Keratinocyte (primary cell): ENCODE measurements around the gene FAF1. TPM values are rescaled to one million over a fixed set of nuclear protein-coding genes. Genes with fewer than 3 reads are reported as not detected.

Experiments used
- DNase-seq: peaks from one replicate; pipeline ENCODE4 v3.0.0-alpha.2; 2011; ENCODE audit warnings: low read depth, missing footprints, low spot score
- FAIRE-seq: peaks from 2 replicates; lab custom pipeline; 2011; peaks lifted over from hg19 to GRCh38; lab: Jason Lieb, UNC
- H2AFZ ChIP-seq: 2 replicates; pipeline ENCODE4 v1.6.0; 2012; ENCODE audit warnings: low read length, control low read depth, inconsistent platforms; ENCODE audit not compliant: control insufficient read depth
- H3K27ac ChIP-seq: 2 replicates; pipeline ENCODE4 v1.5.1; 2011; ENCODE audit warnings: low read length; ENCODE audit not compliant: control insufficient read depth, insufficient read depth
- H3K27me3 ChIP-seq: 3 replicates; pipeline ENCODE4 v1.6.0; 2011; ENCODE audit warnings: low read length; ENCODE audit not compliant: control insufficient read depth, insufficient read depth; ENCODE audit errors: extremely low read depth
- H3K36me3 ChIP-seq, 2 experiments: 2 replicates in 1 of 2; 3 replicates in 1 of 2; pipeline ENCODE4 v1.5.1; 2011; ENCODE audit warnings: low read length in 2 of 2, mild to moderate bottlenecking in 1 of 2; ENCODE audit not compliant: control insufficient read depth in 2 of 2, insufficient read depth in 2 of 2; ENCODE audit errors: extremely low read depth in 1 of 2
- H3K4me1 ChIP-seq: 3 replicates; pipeline ENCODE4 v1.5.1; 2011; ENCODE audit warnings: low read length; ENCODE audit not compliant: control insufficient read depth, insufficient read depth; ENCODE audit errors: extremely low read depth
- H3K4me2 ChIP-seq: 3 replicates; pipeline ENCODE4 v1.6.0; 2011; ENCODE audit warnings: low read depth, low read length; ENCODE audit not compliant: control insufficient read depth, insufficient read depth; ENCODE audit errors: extremely low read depth
- H3K4me3 ChIP-seq, 3 experiments: fragments of 200-600 bp in 1 of 3; sonication (generic) in 1 of 3; 2 replicates in 2 of 3; 3 replicates in 1 of 3; pipeline ENCODE4 v1.5.1; 2011 to 2016; ENCODE audit warnings: low read length in 3 of 3, mild to moderate bottlenecking in 3 of 3, control low read depth in 2 of 3, inconsistent platforms in 1 of 3, low read depth in 1 of 3, mixed read lengths in 1 of 3, mixed run types in 1 of 3, moderate library complexity in 1 of 3; ENCODE audit not compliant: control insufficient read depth in 2 of 3, insufficient read depth in 2 of 3; ENCODE audit errors: extremely low read depth in 1 of 3
- H3K79me2 ChIP-seq: 2 replicates; pipeline ENCODE4 v1.6.0; 2012; ENCODE audit warnings: low read length; ENCODE audit not compliant: control insufficient read depth, insufficient read depth
- H3K9ac ChIP-seq: 3 replicates; pipeline ENCODE4 v1.6.0; 2011; ENCODE audit warnings: low read length; ENCODE audit not compliant: control insufficient read depth, insufficient read depth; ENCODE audit errors: extremely low read depth
- H3K9me1 ChIP-seq: 3 replicates; pipeline ENCODE4 v1.6.0; 2011; ENCODE audit warnings: low read length; ENCODE audit not compliant: control insufficient read depth, insufficient read depth; ENCODE audit errors: extremely low read depth
- H3K9me3 ChIP-seq: 2 replicates; pipeline ENCODE4 v1.5.1; 2012; ENCODE audit warnings: low read depth, low read length; ENCODE audit not compliant: control insufficient read depth
- H4K20me1 ChIP-seq: 3 replicates; pipeline ENCODE4 v1.6.0; 2011; ENCODE audit warnings: low read length; ENCODE audit not compliant: control insufficient read depth, insufficient read depth; ENCODE audit errors: extremely low read depth
- EZH2 ChIP-seq: IDR thresholded peaks from one replicate; pipeline ENCODE4 v1.6.1; 2012; ENCODE audit warnings: inconsistent platforms, mild to moderate bottlenecking, low read length, moderate library complexity
- dilution Hi-C: fragments of 300-500 bp; cut with MboI; formaldehyde crosslinking; loops from one replicate; pipeline ENCODE4 v1.7.0; 2020; ENCODE audit warnings: low sequenced_read_pairs; ENCODE audit not compliant: extremely low pct_ligation_motif_present
- polyA plus RNA-seq, 5 experiments: library from polyadenylated mRNA; depleted of rRNA in 3 of 5; stranded (reverse) in 3 of 5; stranded (forward) in 1 of 5; unstranded in 1 of 5; fragments of >200 nt; gene quantifications; 1 replicate in 1 of 5; 2 replicates in 3 of 5; 3 replicates in 1 of 5; pipeline versions ENCODE4 v1.2.1 to v1.2.3, GENCODE V29; 2011 to 2012; ENCODE audit warnings: missing spikeins in 2 of 5, low read depth in 1 of 5, low replicate concordance in 1 of 5
- TF ChIP-seq, protein P1 (sequence below), 3 experiments: IDR thresholded peaks in 1 of 3; conservative IDR thresholded peaks in 1 of 3; optimal IDR thresholded peaks in 1 of 3; 2 replicates in 2 of 3; 3 replicates in 1 of 3; pipeline versions ENCODE3 to v1.5.1; 2011; ENCODE audit warnings: low read length in 3 of 3, mild to moderate bottlenecking in 3 of 3, moderate library complexity in 2 of 3, control low read depth in 1 of 3, inconsistent platforms in 1 of 3; ENCODE audit not compliant: insufficient read depth in 2 of 3; ENCODE audit errors: extremely low read depth in 1 of 3

Gene FAF1
- polyA plus RNA-seq, 1 donor (not counting 4 experiments of a cell fraction or from before 2014, with no cell fraction given) = 33.1 TPM

DNA sequence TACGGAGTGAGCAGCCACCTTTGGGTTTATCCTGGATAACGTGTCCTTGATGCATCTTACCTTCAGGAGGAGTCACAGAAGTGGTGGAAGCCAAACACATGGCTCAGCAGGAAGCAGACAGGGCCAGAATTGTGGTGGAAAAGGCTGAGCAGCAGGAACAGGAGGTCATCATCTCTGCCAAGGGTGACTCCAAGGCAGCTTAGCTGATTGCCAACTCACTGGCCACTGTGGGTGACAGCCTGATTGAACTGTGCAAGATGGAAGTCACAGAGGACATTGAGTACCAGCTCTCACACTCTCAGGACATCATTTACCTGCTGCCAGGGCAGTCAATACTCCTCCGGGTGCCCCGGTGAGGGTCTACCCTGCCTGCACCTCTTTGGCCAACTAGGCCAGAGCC, 179.3 kb downstream of the FAF1 start:
- dilution Hi-C loops = no loop called here
- FAIRE-seq = no peak

GRCh38 chr1:50779801-50780200, 180.3 kb downstream of the FAF1 start:
- TF ChIP-seq EZH2 = no peak
- TF ChIP-seq, protein P1, sequence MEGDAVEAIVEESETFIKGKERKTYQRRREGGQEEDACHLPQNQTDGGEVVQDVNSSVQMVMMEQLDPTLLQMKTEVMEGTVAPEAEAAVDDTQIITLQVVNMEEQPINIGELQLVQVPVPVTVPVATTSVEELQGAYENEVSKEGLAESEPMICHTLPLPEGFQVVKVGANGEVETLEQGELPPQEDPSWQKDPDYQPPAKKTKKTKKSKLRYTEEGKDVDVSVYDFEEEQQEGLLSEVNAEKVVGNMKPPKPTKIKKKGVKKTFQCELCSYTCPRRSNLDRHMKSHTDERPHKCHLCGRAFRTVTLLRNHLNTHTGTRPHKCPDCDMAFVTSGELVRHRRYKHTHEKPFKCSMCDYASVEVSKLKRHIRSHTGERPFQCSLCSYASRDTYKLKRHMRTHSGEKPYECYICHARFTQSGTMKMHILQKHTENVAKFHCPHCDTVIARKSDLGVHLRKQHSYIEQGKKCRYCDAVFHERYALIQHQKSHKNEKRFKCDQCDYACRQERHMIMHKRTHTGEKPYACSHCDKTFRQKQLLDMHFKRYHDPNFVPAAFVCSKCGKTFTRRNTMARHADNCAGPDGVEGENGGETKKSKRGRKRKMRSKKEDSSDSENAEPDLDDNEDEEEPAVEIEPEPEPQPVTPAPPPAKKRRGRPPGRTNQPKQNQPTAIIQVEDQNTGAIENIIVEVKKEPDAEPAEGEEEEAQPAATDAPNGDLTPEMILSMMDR (optimal IDR thresholded peaks at IDR 0.05 in 1 of 3, IDR thresholded peaks at IDR 0.05 in 1 of 3, conservative IDR thresholded peaks at IDR 0.05 in 1 of 3; ENCODE audit: extremely low read depth in 1 of 3, insufficient read depth in 2 of 3, low read length in 3 of 3) = no peak
- Histone ChIP-seq H4K20me1 (no peaks in the 10 kb centered on the region), H3K4me1 (no peaks in the 10 kb centered on the region), H3K9ac (no peak overlapping the region), H3K27ac (no peak overlapping the region), H3K4me2 (no peak overlapping the region), H3K79me2 (peaks cover 4% of the 10 kb centered on the region), H2AFZ (no peak overlapping the region), H3K27me3 (no peaks in the 10 kb centered on the region), H3K9me1 (no peaks in the 10 kb centered on the region), H3K9me3 (no peaks in the 10 kb centered on the region), H3K4me3 (no peak overlapping the region), H3K36me3 (peaks cover 2 to 11% of the 10 kb centered on the region in 2 experiments)
- DNase-seq (no peak), FAIRE-seq (no peak)
- dilution Hi-C loops = no loop called here

More for the DNA sequence above, 179.3 kb downstream of the FAF1 start:
- Histone ChIP-seq H3K9me1 (no peaks in the 10 kb centered on the region), H3K9me3 (no peaks in the 10 kb centered on the region), H3K9ac (no peak overlapping the region), H3K36me3 (peaks cover 2 to 11% of the 10 kb centered on the region in 2 experiments), H4K20me1 (no peaks in the 10 kb centered on the region), H3K79me2 (peaks cover 4% of the 10 kb centered on the region), H3K27me3 (no peaks in the 10 kb centered on the region), H3K4me2 (no peak overlapping the region), H3K4me3 (no peak overlapping the region), H3K27ac (no peak overlapping the region), H3K4me1 (no peaks in the 10 kb centered on the region), H2AFZ (no peak overlapping the region)
- no peak for DNase-seq
- TF ChIP-seq EZH2 = no peak
- TF ChIP-seq, protein P1 (optimal IDR thresholded peaks at IDR 0.05 in 1 of 3, IDR thresholded peaks at IDR 0.05 in 1 of 3, conservative IDR thresholded peaks at IDR 0.05 in 1 of 3; ENCODE audit: extremely low read depth in 1 of 3, insufficient read depth in 2 of 3, low read length in 3 of 3) = no peak
